DMS 273 (cell line): ENCODE data around the gene ETHE1.
"Not testable (repeated sequence)": the region's sequence is repeated elsewhere in the genome, so short reads cannot be mapped to it uniquely, and the experiment has no call there.

Experiments used
- DNase-seq: peaks from one replicate; lab custom pipeline; 2025; ENCODE audit not compliant: unreplicated experiment; lab: John Stamatoyannopoulos, UW

Gene ETHE1

GRCh38 chr19:43552198-43552450 is 25.1 kb upstream of the ETHE1 start:
- no peak for DNase-seq

GRCh38 chr19:43551399-43552197 is 24.6 kb upstream of the ETHE1 start:
- DNase-seq = no peak

GRCh38 chr19:43548706-43549105 is 21.7 kb upstream of the ETHE1 start:
- DNase-seq = no peak

GRCh38 chr19:43547926-43548325 is 20.9 kb upstream of the ETHE1 start:
- not testable (repeated sequence) for DNase-seq

- DNase-seq = no peak
Observed at GRCh38 chr19:43546581-43546980, 19.6 kb upstream of the ETHE1 start.

GRCh38 chr19:43545981-43546380 is 19.0 kb upstream of the ETHE1 start:
- DNase-seq = no peak

DNA sequence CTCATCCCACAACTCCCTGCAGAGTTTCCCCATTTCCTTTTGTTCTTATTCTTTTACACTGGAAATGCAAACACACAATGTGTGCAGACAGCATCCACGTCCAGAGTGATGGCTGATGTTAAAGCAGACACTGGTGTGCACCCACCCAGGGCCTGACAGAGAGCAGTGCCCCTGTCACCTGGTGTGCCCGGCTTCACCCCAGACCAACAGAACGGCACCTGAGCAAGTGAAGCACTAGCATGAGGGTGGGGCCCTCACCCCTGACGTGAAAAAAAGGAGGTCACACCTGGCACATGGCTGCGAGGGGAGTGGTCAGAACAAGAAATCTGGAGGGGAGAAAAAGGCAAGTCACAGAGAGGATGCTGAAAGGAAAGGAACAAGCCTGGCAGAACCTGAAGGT is 18.3 kb upstream of the ETHE1 start:
- DNase-seq = no peak

- DNase-seq = no peak
Observed at GRCh38 chr19:43544077-43544476, 17.1 kb upstream of the ETHE1 start.

DNA sequence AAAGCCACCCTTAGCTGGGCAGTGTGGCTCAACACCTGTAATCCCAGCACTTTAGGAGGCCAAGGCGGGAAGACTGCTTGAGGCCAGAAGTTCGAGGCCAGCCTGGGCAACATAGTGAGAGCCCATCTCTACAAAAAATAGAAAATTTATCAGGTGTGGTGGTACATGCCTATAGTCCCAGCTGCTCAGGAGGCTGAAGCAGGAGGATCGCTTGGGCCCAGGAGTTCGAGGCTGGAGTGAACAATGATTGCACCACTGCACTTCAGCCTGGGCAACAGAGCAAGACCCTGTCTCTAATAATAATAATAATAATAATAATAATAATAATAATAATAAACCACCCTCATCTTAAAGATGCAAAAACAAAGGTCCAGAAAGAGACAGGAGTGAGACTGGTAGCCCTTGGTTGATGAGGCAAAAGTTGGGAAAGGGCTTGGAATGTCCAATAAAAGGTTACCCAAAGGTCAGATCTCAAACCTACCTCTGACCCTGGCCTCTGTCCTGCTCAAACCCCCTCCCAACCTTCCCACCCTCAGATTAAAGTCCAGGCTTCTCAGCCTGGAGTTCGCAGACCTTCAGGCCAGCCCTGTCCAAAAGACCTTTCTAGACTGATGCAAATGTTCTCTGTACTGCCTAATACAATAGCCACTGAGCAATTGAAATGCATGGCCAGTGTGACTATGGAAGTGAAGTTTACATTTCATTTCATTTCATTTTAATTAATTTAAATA is 15.1 kb upstream of the ETHE1 start:
- no peak for DNase-seq

DNA sequence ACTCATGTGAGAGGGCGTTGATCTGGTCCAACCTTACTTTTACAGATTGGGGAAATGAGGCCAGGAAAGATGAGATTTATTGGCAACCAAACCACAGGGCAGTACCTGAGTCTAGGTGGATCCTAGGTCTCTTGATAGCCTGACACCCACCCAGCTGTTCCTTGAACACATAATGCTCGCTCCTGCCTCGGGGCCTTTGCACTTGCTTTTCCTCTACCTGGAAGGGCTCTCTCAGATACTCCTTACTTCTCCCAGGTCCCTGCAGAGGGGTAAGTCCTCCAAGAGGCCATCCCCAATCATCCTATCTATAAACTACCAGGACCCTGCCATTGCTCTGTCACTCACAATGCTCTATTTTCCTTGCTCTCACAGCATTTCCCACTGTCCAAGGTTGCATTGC is 13.4 kb upstream of the ETHE1 start:
- DNase-seq = no peak

GRCh38 chr19:43538922-43539321 is 11.9 kb upstream of the ETHE1 start:
- no peak for DNase-seq

DNA sequence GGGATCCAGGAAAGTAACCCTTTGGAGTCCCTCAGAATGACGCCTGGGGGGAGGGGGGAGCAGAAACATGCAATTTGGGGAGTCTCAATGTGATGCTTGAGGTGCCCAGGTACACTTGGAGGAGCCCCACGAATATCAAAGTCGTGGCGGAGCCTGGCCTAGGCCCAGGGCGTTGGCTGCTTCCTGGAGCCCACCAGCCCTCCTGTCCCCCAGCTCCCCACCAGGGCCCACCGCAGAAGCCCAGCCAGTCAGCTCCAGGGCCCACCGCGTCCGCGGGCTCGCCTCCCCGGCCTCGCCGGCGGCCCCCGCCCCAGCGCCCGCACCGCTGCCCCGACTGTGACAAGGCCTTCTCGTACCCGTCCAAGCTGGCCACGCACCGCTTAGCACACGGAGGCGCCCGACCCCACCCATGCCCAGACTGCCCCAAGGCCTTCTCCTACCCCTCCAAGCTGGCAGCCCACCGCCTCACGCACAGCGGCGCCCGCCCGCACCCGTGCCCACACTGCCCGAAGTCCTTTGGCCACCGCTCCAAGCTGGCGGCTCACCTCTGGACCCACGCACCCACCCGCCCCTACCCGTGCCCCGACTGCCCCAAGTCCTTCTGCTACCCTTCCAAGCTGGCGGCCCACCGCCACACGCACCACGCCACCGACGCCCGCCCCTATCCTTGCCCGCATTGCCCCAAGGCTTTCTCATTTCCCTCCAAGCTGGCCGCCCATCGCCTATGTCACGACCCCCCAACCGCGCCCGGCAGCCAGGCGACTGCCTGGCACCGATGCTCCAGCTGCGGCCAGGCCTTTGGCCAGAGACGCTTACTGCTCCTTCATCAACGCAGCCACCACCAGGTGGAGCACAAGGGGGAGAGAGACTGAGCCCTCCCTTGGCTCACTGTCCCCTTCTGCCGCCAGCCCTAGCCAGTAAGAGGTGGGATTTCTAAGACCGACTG is 8.1 kb upstream of the ETHE1 start:
- DNase-seq = peak; percentile 71

DNA sequence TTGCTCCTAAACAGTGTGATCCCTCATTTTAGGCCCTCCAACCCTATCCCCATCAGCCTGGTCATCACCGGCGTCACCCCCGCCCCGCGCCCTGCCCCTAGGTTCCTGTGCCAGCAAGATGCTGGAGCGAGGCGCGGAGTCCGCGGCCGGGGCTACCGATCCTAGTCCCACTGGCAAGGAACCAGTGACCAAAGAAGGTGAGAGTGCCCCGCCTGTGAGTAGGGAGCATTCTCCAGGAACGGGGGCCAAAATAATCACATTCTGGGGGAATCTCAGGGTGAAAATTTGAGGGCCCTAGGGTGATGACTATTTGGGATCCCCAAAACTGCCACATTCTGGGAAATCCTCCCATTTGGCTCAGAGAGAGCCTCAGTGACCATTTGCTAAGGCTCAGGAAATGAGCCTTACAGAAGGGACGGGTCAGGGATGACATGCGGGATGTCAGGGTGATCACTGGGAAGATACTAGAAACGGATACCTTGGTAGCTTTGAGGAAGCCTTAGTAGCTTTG is 7.4 kb upstream of the ETHE1 start:
- DNase-seq = no peak

DNA sequence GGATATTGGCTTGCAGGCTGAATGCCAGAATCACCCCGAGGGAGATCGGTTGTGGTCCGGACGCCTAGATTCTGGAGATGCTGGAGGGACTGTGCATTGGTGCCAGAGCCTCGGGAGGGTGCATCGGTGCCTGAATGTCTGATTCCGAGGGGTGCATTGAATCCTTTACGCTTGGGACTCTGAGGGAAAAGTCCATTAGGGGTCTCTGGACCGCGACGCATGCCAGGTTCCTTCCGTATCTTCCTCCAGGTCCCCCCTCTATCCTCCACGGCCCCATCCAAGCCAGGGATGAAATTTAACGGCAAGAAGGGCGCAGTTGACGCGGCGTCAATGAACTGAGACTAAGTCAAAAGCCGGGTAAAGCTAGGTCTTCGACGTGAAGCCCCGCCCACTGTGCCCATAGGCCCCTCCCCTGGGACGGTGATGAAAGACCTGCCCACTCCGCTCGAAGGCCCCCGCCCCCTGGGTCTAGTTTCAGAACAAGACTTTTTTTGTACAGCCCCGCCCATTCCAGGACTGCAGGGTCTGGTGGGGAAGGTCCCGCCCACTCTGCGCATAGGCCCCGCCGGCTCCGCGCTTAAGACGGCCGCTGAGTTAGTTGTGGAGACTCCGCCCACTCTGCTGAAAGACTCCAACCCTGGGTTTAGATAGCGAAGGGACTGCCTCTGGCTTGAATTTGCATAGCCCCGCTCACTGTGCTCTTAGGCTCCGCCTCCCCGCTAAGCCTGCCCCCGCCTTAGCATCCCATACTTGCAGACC is 6.7 kb upstream of the ETHE1 start:
- DNase-seq = peak; percentile 99

DNA sequence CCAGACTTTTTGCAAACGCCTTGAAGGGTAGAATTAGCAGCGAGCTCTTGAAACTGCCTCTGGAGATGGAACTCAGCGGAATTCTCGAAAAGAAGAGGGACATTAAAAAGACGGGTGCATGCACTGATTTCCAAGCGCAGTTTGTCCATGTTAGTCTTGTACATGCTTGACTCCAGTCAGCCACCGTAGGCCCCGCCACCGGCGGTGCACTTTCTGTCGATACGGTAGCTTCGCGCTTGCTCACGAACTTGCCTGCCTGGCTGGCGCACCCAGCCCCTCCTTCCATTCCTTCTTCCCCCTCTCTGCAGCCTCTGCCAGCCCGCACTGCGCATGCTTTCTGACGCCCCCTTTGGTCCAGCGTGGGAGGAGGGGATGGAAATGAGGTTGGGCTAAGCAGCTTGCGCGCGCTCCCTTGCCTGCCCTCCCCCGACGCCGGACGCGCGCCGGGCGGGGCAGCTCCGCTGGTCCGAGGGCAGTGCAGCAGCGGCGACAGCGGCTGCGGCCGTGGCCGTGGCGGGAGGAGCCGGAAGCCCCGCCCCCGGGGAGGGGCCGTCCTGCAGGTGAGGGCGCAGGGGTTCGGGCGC is 6.1 kb upstream of the ETHE1 start, which contains the start of gene ZNF575:
Gene ZNF575, plus strand, starts transcription at position 227 of the 584 bp plus-strand sequence. CDS start 1,235 bp downstream, outside the sequence.
- peak; percentile 92 for DNase-seq

GRCh38 chr19:43532571-43532961 is 5.6 kb upstream of the ETHE1 start:
- DNase-seq = peak; percentile 59

- DNase-seq = peak; percentile 19
Observed at GRCh38 chr19:43527860-43528622, 1.0 kb upstream of the ETHE1 start.

DNA sequence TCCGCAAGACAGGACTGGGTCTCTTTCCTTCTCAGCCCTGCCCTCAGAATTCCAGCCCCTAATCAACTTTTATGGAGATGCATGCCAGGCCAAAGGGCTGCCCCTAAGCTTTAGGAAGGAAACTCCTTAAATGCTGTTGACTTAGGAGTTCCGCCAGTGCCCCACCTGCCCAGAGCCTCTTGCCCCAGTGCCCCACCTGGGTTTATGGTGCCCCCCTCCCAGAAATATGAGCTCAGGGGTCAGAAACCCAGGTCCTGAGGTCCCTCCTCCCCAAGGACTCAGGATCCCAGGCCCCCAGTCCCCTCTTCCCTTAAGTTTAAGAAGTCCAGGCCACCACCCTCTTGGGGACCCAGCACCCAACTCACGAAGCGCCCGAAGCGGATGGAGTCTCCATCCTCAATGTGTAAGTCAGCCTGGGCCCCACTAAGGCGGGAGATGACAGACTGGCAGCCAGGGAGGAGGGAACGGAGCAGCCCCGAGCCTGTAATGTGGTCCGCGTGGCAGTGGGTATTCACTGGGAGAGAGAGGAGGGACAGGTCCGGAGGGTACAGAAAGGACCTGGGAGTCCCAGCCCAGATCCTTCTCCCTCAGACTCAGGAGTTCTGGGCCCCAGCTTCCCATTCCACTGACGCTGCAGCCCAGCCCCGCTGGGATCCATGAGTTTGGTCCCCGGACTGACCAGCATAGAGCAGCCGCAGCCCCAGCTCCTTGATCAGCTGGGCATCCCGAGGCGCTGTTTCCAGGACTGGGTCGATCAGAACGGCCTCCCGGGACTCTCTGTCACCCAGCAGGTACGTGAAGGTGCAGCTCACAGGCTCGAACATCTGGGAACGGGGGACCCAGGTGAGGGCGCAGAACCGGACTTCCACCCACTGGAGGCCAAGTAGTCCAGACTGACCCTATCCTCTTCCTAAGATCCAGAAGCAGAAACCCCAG is 897 bp downstream of the ETHE1 start:
- peak; percentile 30 for DNase-seq
